ENCODE data around the gene DNASE1L3.

The DNASE1L3 gene

GRCh38 chr3:58151637-58152036, 59.1 kb downstream of the DNASE1L3 start:
- TF ChIP-seq CTCF (IDR thresholded peaks at IDR 0.05; ENCODE audit: insufficient read depth, missing control alignments): no peak

GRCh38 chr3:58150810-58151199, 60.0 kb downstream of the DNASE1L3 start:
- DNase-seq (ENCODE audit: insufficient read length, low spot score) (no peak), FAIRE-seq (no peak)
- no peak for TF ChIP-seq CTCF (IDR thresholded peaks at IDR 0.05; ENCODE audit: insufficient read depth, missing control alignments)

More at GRCh38 chr3:58151637-58152036, 59.1 kb downstream of the DNASE1L3 start:
- DNase-seq (ENCODE audit: insufficient read length, low spot score): no peak
- no peak for FAIRE-seq

- DNase-seq (ENCODE audit: insufficient read length, low spot score) (no peak), FAIRE-seq (no peak)
- no peak for TF ChIP-seq CTCF (IDR thresholded peaks at IDR 0.05; ENCODE audit: insufficient read depth, missing control alignments)
These were observed 60.5 kb downstream of the DNASE1L3 start for GRCh38 chr3:58150130-58150809.

- DNase-seq (ENCODE audit: insufficient read length, low spot score): no peak
- no peak for TF ChIP-seq CTCF (IDR thresholded peaks at IDR 0.05; ENCODE audit: insufficient read depth, missing control alignments)
- no peak for FAIRE-seq
These were observed 62.7 kb downstream of the DNASE1L3 start for GRCh38 chr3:58148049-58148448.

GRCh38 chr3:58144478-58145325, 66.1 kb downstream of the DNASE1L3 start:
- DNase-seq (ENCODE audit: insufficient read length, low spot score) (no peak), FAIRE-seq (no peak)
- no peak for TF ChIP-seq CTCF (IDR thresholded peaks at IDR 0.05; ENCODE audit: insufficient read depth, missing control alignments)

GRCh38 chr3:58143417-58144055, 67.2 kb downstream of the DNASE1L3 start:
- DNase-seq (ENCODE audit: insufficient read length, low spot score) (no peak), FAIRE-seq (no peak)
- no peak for TF ChIP-seq CTCF (IDR thresholded peaks at IDR 0.05; ENCODE audit: insufficient read depth, missing control alignments)

All from D721Med (cell line).